ENCODE results near the gene HIPK2.

DNA sequence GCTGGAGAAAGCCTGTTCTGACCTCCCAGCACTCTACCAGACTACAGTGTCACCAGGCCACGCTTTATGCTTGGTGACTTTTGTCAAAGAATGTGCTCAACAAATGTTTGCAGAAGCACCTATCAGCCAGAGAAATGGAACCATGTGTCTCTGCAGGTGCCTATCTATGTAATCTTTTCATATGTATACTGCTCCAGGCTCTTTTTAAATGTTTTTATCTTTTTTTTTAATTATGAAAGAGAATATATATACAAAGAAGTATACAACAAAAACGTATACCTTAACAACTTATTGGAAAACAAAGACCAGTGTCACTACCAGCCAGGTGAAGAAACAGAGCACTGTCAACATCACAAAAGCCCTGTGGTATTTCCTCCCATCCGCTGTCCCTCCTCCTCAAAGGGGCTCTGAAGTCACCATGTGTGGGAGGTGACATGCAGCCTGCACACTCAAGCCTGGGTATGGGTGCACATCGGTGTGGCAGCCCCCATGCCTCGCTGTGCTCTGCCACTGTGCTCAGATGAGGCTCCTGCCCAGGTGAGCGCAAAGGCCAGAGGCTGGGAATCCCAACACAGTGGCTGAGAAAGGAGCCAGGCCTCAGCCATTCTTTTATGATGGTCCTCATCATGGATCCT, 133.7 kb downstream of the HIPK2 start:
- TF ChIP-seq CTCF (conservative IDR thresholded peaks at IDR 0.05) (no peak), ZFX (IDR thresholded peaks at IDR 0.05) (no peak)
